ENCODE results near the gene LRRC19.
A peak's percentile ranks its signal among the peaks of the same experiment; 100 is the strongest.

Gene LRRC19

DNA sequence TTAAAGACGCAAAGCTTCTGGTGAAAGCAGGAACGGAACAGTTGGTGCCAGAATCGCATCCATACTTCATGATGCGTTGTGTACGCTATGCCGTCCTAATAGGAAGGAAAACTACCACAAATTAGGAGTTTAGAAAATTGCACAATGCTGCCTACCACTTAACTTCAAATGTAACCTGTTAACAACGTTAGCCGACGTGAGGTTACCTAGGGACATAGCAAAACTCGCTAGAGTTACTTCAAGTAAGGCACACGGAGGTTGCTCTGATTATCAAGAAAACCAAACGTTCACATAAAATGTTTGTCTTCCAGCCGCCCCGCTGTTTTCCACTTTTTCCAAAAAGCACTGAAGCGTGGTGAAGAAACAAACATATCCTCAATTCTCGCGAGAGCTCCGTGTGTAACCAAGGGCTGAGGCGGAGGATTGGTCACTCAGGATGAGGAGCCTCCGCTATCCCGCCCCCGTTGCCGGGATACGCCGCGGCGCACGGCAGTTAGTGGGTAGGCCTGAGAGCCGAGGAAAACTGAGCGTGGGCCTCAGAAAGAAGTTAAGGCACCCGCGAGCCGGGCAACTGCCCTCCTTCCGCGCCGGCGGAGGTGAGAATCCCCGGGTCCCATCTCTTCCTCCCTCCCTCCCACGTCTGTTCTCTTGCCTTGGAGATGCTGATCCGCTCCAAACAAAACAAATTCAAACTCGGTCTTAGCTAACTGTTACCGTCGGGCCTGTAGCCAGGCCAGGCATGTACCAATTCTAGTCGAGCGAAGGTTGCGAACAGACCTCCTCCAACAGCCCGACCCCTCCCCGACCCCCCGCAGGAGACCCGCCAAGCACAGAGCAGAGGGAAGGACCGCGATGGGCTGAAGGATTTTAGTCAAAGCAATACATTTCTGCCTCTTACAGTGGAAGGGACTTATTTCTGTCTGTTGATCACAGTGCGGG lies 49.3 kb downstream of the LRRC19 start, which contains the start of gene IFT74:
IFT74 (plus strand) TSS at position 492 of the 939 bp plus-strand sequence. CDS start 5,556 bp downstream, outside the sequence.
- DNase-seq = peak; percentile 97

DNA sequence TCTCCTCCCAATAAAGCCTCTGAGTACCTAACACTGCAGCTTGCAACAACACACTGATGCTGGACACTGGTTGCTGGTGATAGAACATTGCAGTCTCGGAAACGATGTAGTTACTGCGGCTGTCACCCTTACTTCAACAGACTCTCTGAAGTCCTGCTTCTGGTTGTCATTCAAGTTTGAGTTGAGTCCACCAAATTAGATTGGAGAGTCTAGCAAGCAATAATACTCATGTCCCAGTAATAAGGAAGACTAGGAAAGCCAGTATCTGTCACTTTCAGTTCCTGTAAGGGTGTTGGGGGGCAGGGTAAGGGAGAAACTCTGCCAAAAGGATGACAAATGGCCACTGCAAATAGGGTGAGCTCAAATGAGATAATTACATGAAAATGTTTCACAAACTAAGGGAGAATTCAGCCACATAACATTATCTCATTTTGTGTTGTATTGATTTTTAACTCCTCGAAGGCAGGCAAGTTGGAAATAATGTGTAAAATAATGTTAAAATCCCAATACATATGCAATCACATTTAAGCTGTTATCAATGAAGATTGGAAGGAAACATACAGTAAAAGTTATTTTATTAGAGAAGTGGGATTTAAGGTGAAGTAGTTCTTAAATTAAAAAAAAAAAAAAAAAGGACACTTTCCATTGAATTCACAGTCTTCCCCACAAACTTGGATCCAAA lies 50.1 kb downstream of the LRRC19 start:
- peak; percentile 17 for DNase-seq

DNA sequence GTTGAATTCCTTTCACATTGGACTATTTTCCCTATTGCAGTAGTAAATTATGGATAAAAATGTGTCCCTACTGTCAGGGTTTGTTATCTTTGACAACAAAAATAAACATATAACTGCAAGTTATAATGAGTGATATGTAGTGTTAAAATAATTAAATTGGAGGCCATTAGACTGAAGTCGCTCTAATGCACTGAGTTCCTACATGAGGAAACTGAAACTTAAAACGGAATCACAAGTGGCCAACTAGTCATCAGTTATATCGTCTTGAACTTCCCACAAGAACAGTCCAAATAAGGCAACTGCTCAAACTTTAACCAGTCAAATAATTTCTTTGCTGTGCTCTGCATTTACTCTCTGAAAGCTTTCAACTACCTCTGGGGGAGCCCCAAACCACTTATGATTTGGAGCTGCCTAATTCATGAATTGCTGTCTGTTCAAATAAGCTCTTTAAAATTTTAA lies 51.4 kb downstream of the LRRC19 start:
- DNase-seq = no peak

DNA sequence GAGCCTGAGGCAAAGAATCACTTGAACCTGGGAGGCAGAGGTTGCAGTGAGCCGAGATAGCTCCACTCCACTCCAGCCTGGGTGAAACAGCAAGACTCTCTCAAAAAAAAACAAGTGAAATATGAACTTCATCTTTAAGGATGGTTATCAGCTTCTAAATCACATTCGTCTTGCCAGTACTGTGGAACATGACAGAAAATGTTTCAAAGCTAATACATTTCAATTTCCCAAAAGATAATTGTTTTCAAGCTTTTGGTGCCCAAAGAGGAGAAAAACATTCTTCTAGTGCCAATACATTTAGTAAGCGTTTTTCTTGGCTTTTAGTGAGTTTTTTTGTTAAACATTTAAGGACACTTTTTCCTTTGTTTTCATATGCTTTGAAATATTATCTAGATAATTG lies 53.7 kb downstream of the LRRC19 start:
- no peak for DNase-seq

DNA sequence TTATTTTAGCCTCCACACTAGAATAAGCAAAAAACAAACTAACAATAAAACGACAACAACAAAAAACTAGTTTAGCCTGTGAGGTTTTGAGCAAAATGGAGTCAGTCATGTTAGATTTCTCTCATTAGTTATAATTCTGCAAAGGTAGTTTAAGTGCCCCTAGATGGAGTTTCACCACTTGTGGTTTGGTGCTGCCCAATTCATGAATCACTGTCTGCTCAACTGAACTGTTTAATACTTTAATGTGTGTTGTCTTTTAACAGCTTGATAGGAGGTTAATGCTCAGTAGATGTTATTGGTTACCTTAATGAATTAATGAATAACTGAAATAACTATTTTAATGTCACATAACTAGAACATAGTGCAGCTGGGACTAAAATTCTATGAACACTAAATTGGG lies 55.0 kb downstream of the LRRC19 start:
- no peak for DNase-seq

DNA sequence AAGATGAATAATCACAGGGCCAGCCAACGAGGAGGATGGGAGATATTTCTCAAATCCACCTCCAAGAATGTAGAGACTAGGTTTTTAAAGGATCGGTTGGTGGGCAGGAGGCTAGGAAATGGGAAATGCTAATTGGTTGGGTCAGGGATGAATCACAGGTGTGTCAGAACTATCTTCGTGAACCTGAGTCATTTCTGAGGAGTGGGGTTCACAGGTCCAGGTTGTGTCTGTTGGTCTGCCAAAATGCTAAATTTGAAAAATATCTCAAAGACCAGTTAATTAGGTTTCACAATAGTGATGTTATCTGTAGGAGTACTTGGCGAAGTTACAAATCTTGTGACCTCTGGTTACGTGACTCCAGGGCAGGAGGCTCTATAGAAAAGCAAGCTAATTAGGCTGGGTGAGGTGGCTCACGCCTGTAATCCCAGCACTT lies 55.8 kb downstream of the LRRC19 start:
- DNase-seq = no peak

DNA sequence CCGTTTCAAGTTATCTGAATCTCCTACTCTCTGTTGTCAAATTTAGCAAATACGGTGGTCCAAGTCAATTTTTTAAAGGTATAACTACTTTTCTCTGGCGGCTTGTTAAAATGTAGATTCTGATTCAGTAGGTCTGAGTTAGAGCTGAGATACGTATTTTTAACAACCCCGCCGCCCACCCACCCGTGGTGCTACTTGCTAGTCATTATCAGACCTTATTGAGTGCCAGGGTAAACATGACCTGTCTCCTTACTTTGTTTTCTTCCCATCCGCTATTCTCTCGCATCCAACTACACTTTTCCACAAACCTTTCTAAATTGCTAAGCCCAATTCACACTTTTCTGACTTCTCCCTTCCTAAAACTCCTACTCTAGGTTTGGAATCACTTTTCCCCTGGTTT lies 57.7 kb downstream of the LRRC19 start:
- DNase-seq = no peak

DNA sequence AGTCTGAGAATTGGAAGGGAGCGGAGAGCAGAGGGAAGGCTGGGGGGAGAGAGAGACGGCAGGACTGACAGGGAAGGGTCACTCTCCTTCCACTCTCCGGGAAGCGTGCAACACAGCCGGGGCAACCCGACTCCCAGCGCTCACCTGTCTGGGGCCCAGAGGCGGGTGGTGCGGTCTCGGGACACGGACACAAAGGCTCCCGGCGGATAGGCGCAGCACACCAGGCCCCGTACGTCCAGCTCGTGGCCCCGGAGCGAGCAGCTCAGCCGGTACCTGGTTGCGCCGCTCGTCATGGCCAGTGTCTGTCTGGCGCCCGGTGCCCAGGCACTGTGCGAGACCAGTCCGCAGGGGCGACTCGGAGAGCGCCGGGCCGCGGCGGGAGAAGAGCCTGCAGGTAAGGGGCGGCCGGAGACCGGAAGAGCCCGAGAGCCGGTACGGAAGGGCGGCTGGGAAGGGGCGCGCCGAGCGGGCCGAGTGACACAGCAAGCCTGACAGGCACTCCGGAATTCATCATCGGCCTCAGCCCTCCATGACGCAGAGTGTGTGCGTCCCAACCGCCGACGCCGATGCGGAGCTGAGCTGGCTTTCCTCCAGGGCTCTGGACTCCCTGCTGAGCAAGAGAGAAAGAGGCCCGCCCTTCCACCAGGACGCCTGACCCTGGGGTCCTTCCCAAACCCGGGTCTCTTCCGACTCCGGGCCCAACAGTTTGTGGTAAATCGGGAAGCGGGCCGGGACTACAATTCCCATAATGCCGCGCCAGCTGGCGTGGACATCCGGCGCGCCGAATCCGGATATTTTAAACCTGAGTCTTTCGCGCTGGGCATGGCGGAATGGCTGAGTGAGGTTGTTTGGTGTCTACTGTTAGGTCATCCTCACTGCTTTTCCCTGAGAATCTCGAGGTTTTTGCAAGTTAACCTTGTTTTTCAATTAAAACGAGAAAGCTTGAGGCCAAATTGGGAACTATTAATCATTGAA lies 58.4 kb downstream of the LRRC19 start, which contains the start of gene PLAA:
PLAA (minus strand) TSS at position 490 of the 975 bp plus-strand sequence; CDS start at position 293, 197 bp downstream.
- DNase-seq = peak; percentile 87

DNA sequence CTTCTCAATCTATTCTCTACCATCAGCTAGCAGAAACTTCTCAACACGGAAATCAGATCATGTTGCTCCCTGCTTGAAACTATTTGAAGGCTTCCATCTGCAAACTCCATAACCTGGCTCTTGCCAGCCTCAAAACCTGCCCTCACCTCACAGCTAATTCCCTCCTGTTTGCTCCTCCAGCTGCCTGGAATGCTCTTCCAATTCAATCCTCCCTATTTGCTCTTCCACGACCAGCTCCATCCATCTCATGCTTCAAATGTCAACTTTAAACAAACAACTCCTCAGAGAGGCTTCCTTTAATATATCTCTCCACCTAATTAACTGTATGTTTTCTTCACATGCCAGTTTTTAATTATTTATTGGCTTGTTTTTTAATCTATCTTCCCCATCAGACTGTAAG lies 59.9 kb downstream of the LRRC19 start:
- DNase-seq = no peak
